ENCODE results near the gene PRKACB. TPM values are rescaled to one million over a fixed set of nuclear protein-coding genes. Genes with fewer than 3 reads are reported as not detected.
"Not testable (repeated sequence)": the region's sequence is repeated elsewhere in the genome, so short reads cannot be mapped to it uniquely, and the experiment has no call there.

Gene PRKACB
- polyA plus RNA-seq, 1 donor = 39.3 TPM

DNA sequence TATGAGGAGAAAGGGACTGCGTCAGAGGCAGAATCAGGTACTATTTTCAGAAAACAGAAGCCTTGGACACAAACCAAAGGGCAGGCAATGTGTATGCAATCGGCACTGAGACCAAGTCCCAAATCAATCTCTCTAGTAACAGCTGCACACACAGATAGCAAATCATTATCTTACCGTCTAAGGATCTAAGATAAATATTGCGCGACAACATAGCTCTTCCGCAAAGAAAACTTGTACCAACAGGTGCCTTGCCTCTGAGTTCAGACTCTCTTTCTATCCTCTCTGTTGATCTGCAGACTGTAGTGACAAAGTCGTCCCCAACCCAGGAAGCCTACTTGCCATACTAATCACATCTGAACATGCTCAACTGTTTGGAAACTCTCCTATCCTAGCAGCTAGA, 134.8 kb downstream of the PRKACB start:
- H3K4me1 ChIP-seq (ENCODE audit: control insufficient read depth, insufficient read depth, low read length) = peaks cover 2% of the 10 kb centered on the region
- peak in 1 of 2 donors; percentile 47 for DNase-seq
- no CpG with 5 or more reads among the region's 7 CpGs for WGBS (ENCODE audit: insufficient coverage, low lambda C conversion rate)
- H3K9me3 ChIP-seq (ENCODE audit: control insufficient read depth, low read depth, low read length) = no peaks in the 10 kb centered on the region
- H3K27ac ChIP-seq (ENCODE audit: low read length) = peak overlapping the region; percentile 31
- H3K27me3 ChIP-seq (ENCODE audit: control insufficient read depth, insufficient read depth, low read length) = no peaks in the 10 kb centered on the region
- H3K36me3 ChIP-seq (ENCODE audit: control insufficient read depth, insufficient read depth, low read length) = no peaks in the 10 kb centered on the region
- H3K4me3 ChIP-seq (ENCODE audit: low read length) = no peak overlapping the region

DNA sequence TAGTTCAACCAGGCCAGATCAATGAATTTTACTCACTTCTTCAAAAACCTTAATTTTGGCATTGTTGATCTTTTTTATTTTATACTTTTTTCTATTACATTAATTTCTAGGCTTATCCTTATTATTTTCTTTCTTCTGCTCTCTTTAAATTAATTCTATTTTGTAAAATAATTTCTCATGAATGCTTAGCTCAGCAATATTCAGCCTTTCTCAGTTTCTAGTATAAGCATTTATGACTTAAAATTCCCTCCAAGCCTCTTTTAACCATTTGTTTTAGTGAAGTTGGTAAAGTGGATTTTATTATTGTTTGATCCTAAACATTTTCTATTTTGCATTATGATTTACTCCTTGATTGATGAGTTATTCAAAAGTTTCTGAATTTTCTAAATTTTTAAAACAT, 136.8 kb downstream of the PRKACB start:
- no peak for DNase-seq
- Histone ChIP-seq H3K27ac (ENCODE audit: low read length) (no peak overlapping the region), H3K27me3 (ENCODE audit: control insufficient read depth, insufficient read depth, low read length) (no peaks in the 10 kb centered on the region), H3K4me3 (ENCODE audit: low read length) (no peak overlapping the region), H3K36me3 (ENCODE audit: control insufficient read depth, insufficient read depth, low read length) (no peaks in the 10 kb centered on the region), H3K9me3 (ENCODE audit: control insufficient read depth, low read depth, low read length) (peaks cover 3% of the 10 kb centered on the region), H3K4me1 (ENCODE audit: control insufficient read depth, insufficient read depth, low read length) (peaks cover 2% of the 10 kb centered on the region)

DNA sequence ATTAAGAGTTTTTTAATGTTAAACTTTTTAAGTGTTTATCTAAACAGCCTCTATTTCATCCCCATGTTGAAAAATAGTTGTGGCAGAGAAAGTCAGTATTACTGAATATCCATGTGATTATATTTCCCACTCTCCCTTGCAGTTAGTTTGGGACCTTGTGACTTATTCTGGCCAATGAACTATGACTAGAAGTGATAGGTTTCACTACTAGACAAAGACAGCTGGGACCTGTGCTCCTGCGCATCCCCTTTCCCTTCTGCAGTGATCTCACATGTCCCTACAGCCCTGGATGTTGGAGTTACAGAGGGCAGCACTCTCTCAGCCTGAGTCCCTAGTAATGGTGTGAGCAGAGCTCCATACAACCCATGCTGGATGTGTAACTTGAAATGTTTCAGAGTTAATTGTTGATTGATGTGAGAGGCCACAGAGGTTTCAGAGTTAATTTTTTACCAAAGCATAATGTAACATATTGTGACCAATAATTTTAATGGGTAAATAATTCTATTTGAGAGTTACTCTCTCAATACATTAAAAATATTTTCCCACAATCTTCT, 138.8 kb downstream of the PRKACB start:
- WGBS (ENCODE audit: insufficient coverage, low lambda C conversion rate) = no CpG with 5 or more reads among the region's 1 CpG
- no peak overlapping the region for H3K4me3 ChIP-seq (ENCODE audit: low read length)
- H3K4me1 ChIP-seq (ENCODE audit: control insufficient read depth, insufficient read depth, low read length) = peaks cover 2% of the 10 kb centered on the region
- H3K9me3 ChIP-seq (ENCODE audit: control insufficient read depth, low read depth, low read length) = peaks cover 7% of the 10 kb centered on the region
- no peak for DNase-seq
- no peaks in the 10 kb centered on the region for H3K36me3 ChIP-seq (ENCODE audit: control insufficient read depth, insufficient read depth, low read length)
- H3K27me3 ChIP-seq (ENCODE audit: control insufficient read depth, insufficient read depth, low read length) = no peaks in the 10 kb centered on the region
- no peak overlapping the region for H3K27ac ChIP-seq (ENCODE audit: low read length)

DNA sequence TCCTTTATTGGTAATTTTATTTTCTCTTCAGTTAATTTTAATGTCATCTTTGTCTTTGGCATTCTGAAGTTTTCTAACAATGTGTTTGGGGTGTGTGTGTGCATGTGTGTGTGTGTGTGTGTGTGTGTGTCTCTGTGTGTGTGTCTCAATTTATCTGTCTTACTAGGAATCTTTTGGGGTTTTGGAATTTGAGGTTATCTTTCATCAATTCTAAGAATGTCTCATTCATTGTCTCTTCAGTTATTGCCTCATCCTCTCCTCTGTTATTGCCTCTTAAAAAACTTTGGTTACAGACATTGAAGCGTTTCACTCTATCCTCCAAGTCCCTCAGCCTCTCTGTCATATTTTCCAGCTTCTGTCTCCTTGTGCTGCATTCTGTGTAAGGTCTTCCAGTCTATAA, 139.3 kb downstream of the PRKACB start:
- WGBS (ENCODE audit: insufficient coverage, low lambda C conversion rate) = no CpG with 5 or more reads among the region's 1 CpG

GRCh38 chr1:84286071-84286470, 142.0 kb downstream of the PRKACB start:
- Histone ChIP-seq H3K27ac (ENCODE audit: low read length) (no peak overlapping the region), H3K36me3 (ENCODE audit: control insufficient read depth, insufficient read depth, low read length) (no peaks in the 10 kb centered on the region), H3K4me1 (ENCODE audit: control insufficient read depth, insufficient read depth, low read length) (no peaks in the 10 kb centered on the region), H3K4me3 (ENCODE audit: low read length) (no peak overlapping the region), H3K27me3 (ENCODE audit: control insufficient read depth, insufficient read depth, low read length) (no peaks in the 10 kb centered on the region), H3K9me3 (ENCODE audit: control insufficient read depth, low read depth, low read length) (peaks cover 9% of the 10 kb centered on the region)
- no CpG with 5 or more reads among the region's 1 CpG for WGBS (ENCODE audit: insufficient coverage, low lambda C conversion rate)
- no peak for DNase-seq

More for the DNA sequence above, 139.3 kb downstream of the PRKACB start:
- Histone ChIP-seq H3K36me3 (ENCODE audit: control insufficient read depth, insufficient read depth, low read length) (no peaks in the 10 kb centered on the region), H3K9me3 (ENCODE audit: control insufficient read depth, low read depth, low read length) (peaks cover 9% of the 10 kb centered on the region), H3K27me3 (ENCODE audit: control insufficient read depth, insufficient read depth, low read length) (no peaks in the 10 kb centered on the region), H3K4me3 (ENCODE audit: low read length) (no peak overlapping the region), H3K27ac (ENCODE audit: low read length) (no peak overlapping the region), H3K4me1 (ENCODE audit: control insufficient read depth, insufficient read depth, low read length) (peaks cover 2% of the 10 kb centered on the region)
- DNase-seq = no peak

GRCh38 chr1:84287389-84287788, 143.3 kb downstream of the PRKACB start:
- not testable (repeated sequence) for H3K4me1 ChIP-seq (ENCODE audit: control insufficient read depth, insufficient read depth, low read length); H3K36me3 ChIP-seq (ENCODE audit: control insufficient read depth, insufficient read depth, low read length); H3K4me3 ChIP-seq (ENCODE audit: low read length); H3K27me3 ChIP-seq (ENCODE audit: control insufficient read depth, insufficient read depth, low read length); H3K27ac ChIP-seq (ENCODE audit: low read length); DNase-seq; H3K9me3 ChIP-seq (ENCODE audit: control insufficient read depth, low read depth, low read length)
- no CpG with 5 or more reads among the region's 3 CpGs for WGBS (ENCODE audit: insufficient coverage, low lambda C conversion rate)

Other genes starting within 250 kb of the PRKACB start
- gene TTLL7, start 145.1 kb upstream of the PRKACB start, polyA plus RNA-seq = 6.3 TPM
- 4.0 TPM for gene SAMD13, start 157.4 kb downstream of the PRKACB start, polyA plus RNA-seq